Measurements from ENCODE around the gene SHISA5.
"Not testable (repeated sequence)": the region's sequence is repeated elsewhere in the genome, so short reads cannot be mapped to it uniquely, and the experiment has no call there.

Gene SHISA5

DNA sequence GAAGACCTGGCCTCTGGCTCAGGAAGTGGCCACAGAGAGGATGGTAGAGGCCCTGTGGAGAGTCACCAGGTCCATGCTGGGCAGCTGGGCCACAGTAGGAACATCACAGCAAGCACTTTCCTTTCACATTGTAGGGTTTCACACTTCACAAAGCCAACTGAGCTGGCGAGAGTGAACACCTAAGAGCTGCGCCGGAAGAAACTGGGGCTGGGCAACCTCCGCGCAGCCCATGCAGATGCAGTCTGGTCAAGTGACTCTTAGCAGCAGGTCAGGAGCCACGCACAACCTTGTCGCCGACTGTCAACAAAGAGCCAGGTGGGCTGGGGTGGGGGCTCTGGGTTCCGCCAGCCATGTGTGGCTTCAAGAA, 15.3 kb upstream of the SHISA5 start:
- no peak for DNase-seq (ENCODE audit: low read depth)

DNA sequence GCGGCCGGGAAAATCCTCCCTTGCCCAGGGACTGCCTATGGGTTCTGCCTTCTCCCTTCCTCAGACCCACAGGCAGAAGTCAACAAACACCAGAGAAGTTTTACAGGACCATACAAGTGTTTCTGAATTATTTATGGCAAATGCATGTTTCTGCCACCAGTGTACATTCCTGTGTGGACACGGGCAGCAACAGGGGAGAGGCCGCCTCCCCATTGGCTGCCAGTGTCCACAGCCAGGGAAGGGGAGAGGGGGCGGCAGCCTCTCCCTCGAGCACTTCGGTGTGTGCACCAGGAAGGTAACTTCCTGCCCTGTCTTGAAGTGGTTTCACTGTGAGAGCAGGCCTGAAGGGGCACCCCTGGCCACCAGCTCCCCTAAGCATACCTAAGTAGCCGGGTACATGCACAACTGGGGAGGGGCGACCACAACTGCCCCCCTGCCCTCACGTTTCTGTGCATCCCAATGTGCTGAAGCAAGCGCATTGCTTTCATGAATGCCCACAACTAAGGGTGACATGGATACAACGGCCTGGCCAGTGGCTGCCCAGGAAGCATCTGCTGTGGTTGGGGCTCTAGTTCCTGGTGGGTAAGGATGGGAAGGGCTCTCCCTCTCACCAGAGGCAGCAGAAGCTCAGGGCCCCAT, 14.8 kb upstream of the SHISA5 start:
- DNase-seq (ENCODE audit: low read depth), result no peak

DNA sequence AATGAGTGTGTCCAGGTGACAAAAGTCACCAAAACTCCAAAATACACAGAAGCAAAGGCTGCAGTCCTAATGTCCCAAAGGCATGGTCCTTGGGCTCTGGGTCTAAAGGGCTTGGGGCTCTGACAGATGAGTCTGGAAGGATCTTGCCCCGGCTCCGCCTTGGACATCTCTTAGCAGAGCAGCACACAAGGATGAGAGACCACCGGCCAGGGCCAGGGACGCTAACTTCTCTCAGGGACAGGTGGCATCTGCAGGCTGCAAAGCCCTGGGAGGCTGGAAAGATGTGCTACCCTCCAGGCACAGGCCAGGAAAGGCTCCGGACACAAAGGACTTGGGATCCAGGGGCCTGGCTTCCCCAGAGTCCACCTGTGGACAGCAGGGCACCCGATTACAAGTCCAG, 14.1 kb upstream of the SHISA5 start:
- no peak for DNase-seq (ENCODE audit: low read depth)

DNA sequence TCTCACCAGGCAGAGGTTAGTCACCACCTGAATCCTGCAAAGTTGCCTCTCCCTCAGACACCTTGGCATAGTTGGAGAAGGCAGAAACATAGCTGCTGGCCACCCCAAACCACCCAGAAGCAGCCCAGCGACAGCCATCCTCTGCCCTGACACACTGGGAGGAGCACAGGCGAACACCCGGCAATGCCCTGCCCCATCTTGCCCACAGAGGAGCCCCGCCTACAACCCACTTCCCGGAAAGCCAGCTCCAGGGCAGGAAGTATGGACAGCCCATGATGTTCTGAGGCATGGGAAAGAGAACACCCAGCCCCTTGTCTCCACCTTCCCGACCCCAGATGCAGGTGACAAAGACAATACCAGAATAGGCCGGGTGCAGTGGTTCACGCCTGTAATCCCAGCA, 12.6 kb upstream of the SHISA5 start:
- no peak for DNase-seq (ENCODE audit: low read depth)

DNA sequence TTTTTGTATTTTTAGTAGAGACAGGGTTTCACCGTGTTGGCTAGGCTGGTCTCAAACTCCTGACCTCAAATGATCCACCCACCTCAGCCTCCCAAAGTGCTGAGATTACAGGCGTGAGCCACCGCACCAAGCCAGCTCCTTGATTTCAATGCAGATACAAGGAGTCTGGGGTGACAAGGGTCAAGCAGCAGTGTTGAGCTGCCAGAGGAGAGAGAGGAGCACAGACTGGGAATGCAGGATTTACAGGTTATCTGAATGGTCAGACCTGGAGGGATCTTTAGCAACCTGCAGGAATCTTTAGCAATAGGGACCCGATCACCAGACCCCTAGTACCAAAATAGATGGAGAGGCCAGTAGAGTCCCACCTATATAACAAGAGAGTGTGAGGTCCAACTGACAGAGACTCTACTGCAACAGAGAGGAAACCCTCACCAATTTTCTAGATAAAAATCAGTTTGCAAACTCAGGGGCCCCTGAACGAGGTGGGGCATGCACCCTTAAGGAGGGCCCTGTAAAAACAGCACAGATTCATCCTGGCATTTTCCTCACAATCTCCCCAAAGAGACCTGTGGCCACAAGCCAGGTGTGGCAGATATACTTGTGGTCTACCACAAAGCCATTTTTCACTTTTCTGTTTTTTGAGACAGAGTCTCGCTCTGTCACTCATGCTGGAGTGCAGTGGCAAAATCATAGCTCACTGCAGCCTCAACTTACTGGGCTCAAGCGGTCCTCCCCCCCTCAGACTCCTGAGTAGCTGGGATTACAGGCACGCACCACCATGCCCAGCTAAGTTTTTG, 10.7 kb upstream of the SHISA5 start:
- DNase-seq (ENCODE audit: low read depth), result no peak

DNA sequence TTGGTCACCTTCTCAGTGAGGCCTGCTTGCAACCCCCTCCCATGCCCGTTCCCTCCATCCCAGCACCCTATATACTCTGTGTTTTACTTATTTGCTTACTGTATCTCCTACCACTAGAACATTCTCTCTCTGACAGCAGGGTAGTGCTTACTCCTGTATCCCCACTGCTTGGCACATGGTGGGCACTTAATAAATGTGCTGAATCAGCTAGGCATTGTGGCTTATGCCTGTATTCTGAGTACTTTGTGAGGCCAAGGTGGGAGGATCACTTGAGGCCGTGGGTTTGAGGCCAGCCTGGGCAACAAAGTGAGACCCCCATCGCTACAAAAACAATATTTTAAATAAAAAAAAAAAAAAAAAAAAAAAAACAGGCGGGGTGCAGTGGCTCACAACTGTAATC, 7.6 kb upstream of the SHISA5 start:
- DNase-seq (ENCODE audit: low read depth), result no peak

DNA sequence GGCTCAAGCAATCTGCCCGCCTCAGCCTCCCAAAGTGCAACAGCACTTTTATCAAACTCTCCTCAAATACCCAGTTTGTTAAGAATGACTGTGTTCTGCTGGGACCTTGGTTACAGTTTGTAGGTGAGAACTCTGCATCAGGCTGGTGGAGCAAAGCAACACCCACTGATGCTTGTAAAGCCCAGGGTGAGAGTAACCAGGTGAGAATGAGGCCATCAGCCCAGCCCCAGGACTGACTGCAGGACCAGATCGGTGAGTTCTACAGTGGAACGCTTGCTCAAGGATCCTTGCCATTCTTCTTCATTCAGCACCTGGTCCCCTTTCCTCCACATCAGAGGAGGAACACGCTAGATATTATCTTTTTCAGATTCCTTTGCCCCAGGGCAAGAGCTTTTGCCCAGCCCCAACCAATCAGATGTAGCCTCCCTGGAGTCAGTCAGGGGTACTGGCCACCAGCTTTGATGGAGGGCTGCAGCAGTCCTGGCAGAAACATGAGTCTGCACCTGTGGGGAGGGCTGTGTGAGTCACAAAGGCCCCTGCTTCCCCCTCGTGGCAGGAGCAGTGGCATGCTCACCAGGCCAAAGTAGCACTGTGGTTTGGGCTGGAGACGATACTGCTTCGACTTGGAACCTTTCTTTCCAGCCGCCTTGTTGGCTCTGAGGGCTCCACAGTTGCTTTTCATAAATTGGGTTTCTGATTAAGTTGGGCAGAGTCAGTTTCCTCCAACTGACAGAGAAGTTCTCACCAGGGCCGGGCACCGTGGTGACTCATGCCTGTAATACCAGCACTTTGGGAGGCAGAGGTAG, 3.5 kb upstream of the SHISA5 start:
- DNase-seq (ENCODE audit: low read depth), result no peak

DNA sequence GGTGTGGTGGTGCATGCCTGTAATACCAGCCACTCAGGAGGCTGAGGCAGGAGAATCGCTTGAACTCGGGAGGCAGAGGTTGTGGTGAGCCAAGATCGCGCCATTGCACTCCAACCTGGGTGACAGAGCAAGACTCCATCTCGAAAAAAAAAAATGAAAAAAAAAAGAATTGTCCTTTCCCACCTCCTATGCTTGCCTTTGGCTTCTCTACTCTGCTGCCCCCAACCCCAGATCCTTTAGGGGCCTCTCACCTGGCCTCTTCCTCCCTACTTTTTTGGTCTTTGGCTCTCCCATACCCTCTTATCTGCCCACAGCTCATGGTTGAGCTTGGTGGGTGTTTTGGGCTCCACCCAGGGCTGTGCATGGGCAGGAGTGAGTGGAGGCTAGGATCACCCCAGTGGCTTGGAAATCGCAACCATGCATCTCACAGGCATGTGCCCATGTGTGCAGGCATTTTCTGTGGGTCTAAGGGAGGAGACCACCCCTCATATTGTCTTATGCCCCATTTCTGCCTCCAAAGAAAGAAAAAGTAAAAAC, 2.1 kb upstream of the SHISA5 start:
- DNase-seq (ENCODE audit: low read depth), result no peak

DNA sequence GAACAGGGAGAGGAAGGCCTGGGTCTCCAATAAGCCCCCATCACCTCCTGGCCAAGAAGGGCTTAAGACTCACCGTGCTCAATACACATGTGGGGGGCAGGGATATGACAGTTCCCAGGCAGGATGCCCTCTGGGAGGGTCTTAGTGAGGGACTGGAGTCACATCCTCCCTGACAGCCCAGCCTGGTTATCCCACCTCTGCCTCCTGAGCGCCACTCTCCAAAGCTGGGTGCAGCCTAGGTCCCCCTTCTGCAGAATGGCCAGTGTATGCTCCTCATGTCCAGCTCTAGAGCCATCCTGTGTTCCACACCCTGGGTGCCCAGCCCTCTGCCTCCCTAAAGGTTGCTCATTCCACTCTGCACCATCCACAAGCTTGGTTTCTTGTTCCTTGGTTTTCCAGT, 1.2 kb upstream of the SHISA5 start:
- DNase-seq (ENCODE audit: low read depth), result no peak

DNA sequence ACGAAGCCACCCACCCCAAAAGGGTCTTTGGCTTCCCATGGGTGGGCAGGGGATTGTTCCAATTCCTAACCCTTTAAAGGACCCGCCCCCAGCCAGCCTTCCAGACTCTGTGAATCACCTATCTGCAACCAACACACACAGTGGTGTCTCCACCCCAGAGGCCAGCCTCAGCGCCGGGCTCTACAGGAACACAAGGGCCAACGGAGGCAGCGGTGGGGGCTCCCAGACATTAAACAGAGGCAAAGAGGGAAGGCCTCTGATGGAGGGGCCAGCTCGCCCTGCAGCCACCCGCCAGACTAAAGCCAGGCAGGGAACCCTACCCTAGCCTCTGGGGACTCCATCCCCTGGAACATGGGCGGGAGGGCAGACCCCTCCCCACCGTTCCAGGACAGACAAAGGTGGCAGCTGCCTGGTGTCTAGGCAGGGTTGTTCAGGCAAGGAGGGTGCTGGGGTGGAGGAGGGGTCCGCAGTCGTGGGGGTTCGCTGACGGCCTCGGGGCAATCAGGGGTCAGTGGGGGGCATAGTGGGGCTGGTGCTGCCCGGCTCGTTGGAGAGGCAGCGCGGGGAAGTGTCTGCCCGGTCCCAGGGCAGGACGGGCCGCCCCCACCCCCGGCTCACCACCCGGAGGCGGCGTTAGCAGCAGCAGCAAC, 448 bp downstream of the SHISA5 start:
- DNase-seq (ENCODE audit: low read depth), result no peak

DNA sequence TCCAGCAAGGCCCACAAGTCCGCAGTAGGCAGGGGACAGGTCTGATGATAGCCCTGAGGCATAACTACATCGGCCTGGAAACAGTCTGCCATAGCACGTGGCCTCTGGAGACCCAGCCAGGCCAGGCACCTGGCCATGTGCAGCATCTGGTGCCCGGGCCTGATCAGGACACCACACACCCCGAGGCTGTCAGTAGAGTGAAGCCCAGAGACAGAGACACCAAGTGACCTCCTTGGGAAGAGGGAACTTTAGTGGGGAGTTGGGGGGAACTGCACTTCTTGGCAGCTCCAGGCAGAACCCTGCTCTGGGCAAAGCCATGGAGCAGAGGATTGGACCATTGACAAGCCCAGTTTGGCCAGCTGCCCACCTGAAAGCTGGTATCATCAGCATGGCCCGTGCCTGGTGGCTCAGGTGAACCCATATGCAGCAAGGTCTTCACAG, 1.2 kb downstream of the SHISA5 start:
- DNase-seq (ENCODE audit: low read depth), result no peak

DNA sequence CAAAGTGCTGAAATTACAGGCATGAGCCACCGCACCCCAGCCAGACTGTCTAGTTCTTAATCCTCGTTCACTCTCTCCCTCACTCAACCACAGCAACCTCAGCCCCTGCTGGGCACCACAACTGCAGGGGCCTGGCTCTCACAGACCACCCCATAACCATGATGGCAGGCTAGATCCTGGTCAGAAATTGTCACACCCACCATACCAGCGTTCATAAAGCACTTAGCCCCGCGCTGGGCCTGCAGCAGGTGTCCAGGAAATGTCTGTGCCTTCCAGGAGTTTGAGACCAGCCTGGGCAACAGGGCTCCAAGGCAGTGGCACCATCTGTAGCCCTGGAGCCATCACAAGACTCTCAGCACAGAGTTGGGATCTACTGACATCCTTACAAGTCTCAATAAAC, 1.9 kb downstream of the SHISA5 start:
- no peak for DNase-seq (ENCODE audit: low read depth)

DNA sequence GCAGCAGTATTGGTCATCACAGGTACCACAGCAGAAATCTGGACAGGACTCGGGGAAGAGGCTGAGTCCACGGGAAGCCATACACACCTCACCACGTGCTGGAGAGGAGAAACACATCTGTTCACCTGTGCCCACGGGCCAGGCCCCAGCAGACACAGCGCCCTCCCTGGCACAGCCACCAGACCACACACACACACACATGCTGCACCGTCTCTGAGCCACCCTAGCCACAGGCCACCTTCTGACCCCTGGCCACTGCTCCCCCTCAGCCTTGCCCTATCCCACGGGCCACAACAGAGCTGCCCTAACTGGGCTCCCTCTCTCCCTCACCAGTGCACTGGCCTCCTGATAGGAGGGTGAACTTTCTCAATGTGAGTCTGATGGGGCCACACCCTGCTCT, 2.8 kb downstream of the SHISA5 start:
- no peak for DNase-seq (ENCODE audit: low read depth)

DNA sequence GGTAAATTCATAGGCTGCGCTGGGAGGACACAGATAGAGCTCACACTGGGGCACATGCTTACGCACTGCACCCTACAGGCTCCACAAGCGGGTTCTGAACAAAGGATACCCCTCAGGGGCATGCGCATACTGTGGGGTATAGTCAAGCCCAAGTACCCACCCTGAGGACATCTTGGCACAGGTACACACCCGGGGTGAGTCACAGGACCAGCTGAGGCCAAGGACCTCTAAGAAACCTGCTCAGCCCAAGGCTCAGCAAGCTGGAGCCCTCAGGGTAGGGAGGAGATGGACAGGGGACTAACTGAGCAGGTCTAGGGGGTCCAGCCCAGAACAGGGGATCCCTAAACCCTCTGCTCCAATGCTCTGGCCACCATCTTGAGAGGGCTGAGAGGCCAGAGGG, 3.3 kb downstream of the SHISA5 start:
- DNase-seq (ENCODE audit: low read depth), result no peak

DNA sequence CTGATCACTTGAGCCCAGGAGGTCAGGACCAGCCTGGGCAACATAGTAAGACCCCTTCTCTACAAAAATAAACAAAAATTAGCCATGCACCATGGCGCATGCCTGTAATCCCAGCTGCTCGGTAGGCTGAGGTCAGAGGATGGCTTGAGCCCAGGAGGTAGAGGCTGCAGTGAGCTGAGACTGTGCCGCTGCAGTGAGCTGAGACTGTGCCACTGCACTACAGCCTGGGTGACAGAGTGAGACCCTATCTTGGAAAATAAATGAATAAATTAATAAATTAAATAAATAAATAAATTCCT, 10.8 kb downstream of the SHISA5 start:
- DNase-seq (ENCODE audit: low read depth), result no peak

DNA sequence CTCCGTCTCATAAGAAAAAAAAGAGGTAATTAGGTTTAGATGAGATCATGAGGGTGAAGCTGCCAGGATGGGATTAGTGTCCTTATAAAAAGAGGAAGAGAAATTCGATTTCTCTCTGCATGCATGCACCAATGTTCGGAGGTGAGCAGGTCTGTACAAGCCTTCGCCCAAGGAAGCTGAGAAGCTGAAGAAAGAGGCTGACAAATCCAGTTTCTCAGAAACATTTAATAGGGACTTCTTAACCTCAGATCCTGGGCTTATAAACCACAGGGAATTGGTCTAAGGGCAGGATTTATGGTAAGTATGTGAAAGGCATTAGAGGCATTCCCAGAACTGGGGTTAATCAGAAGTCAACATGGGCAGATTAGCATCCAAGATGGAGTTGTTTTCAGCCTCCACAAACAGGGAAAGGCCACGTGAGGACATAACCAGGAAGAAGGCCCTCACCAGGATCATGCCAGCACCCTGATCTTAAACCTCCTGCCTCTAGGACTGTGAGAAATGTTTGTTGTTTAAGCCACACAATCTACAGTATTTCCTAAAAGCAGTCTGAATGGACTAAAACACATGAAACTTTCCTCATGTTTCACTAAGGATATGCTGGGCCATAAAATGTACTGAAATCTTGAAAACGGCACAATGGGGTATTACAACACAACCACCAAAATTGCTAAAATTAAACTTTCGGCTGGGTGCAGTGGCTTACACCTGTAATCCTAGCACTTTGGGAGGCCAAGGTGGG, 11.3 kb downstream of the SHISA5 start:
- DNase-seq (ENCODE audit: low read depth), result no peak

DNA sequence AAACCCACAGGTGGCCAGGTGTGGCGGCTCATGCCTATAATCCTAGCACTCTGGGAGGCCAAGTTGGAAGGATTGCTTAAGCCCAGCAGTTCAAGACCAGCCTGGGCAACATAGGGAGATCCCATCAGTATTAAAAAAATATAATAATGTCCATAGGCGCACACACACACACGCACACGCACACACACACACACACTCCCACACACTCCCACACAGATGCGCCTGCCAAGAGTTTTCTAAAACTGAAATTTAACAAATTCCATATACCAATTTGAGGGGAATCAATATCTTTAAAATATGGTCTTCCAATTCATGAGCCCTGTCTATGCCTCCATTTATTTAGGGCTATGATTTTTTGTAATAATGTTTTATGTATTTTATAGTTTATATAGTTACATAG, 17.0 kb downstream of the SHISA5 start:
- no peak for DNase-seq (ENCODE audit: low read depth)

DNA sequence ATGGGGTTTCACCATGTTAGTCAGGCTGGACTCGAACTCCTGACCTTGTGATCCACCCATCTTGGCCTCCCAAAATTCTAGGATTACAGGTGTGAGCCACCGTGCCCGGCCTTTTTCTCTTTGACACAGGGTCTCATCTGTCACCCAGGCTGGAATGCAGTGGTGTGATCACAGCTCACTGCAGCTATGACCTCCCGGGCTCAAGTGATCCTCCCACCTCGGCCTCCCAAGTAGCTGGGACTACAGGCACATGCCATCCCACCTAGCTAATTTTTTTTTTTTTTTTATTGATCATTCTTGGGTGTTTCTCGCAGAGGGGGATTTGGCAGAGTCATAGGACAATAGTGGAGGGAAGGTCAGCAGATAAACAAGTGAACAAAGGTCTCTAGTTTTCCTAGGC, 21.2 kb downstream of the SHISA5 start:
- not testable (repeated sequence) for DNase-seq (ENCODE audit: low read depth)

DNA sequence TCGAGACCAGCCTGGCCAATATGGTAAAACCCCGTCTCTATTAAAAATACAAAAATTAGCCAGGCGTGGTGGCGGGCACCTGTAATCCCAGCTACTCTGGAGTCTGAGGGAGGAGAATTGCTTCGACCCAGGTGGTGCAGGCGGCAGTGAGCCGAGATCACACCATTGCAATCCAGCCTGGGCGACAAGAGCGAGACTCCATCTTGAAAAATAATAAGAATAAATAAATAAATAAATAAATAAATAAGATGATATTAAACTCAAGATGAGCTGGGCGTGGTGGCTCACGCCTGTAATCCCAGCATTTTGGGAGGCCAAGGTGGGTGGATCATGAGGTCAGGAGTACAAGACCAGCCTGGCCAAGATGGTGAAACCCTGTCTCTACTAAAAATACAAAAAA, 23.1 kb downstream of the SHISA5 start:
- not testable (repeated sequence) for DNase-seq (ENCODE audit: low read depth)

DNA sequence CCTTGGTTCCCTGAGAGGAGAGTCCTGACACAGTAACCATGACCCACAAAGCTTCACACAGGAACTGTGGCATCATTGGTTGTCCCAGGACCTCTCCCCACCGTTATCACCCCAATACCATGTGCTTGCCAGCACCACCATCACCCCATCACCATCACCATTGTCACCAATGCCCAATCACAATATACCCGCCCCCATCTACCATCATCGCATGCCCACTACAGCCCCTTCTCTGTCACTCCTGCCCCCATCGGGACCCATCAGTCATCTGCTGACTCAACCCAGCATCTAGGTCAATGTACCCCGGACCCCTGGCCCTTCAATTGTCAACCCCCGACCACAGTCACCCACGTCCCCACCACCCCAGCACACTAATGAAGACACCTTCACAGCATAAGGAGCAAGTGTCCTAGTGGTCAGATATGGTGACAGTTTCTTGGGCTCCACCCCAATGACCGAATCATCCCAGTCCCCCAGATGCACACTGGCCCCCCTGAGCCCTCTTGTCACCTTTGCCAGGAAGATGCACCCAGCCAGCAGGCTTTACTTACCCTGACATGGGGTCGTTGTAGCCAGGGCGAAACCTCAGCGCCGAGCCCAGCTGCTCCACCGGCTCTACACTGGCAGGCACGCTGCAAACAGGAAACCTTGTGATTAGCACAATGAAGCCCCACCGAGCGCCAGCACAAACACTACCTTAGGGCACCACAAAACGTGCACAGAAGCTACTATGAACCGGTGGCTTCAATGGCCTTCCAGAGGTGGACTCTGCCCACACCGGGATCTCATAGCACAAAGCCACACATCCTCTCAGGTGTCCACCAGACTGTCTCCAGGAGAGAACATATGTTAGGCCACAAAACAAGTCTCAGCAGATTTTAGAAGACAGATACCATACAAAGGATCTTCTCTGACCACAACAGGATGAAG, 25.1 kb downstream of the SHISA5 start:
- DNase-seq (ENCODE audit: low read depth), result no peak
